Measurements from ENCODE around the gene VWA5B1. TPM values are rescaled to one million over a fixed set of nuclear protein-coding genes. Genes with fewer than 3 reads are reported as not detected.

VWA5B1 gene
- polyA plus RNA-seq, 6 donors from 2014 or later = not detected

GRCh38 chr1:20334103-20334502 is 43.4 kb downstream of the VWA5B1 start:
- no peaks in the 10 kb centered on the region for H3K9me3 Mint-ChIP-seq
- H3K4me1 Mint-ChIP-seq = no peaks in the 10 kb centered on the region
- H3K27me3 Mint-ChIP-seq = peaks cover 22 to 40% (median 24%) of the 10 kb centered on the region in 3 donors
- no peak overlapping the region for H3K4me3 Mint-ChIP-seq
- no peaks in the 10 kb centered on the region for H3K36me3 Mint-ChIP-seq
- ATAC-seq (ENCODE audit: low read depth in 2 of 2) (no peak), DNase-seq (no peak)
- no peak overlapping the region for H3K27ac Mint-ChIP-seq

- no peak for ATAC-seq (ENCODE audit: low read depth in 2 of 2)
- Mint-ChIP-seq H3K27me3 (peaks cover 20 to 28% (median 20%) of the 10 kb centered on the region in 3 donors), H3K36me3 (no peaks in the 10 kb centered on the region), H3K4me1 (no peaks in the 10 kb centered on the region), H3K4me3 (no peak overlapping the region), H3K27ac (no peak overlapping the region), H3K9me3 (no peaks in the 10 kb centered on the region)
- DNase-seq = no peak
Measured at GRCh38 chr1:20336105-20336605, 45.5 kb downstream of the VWA5B1 start.

- no peak overlapping the region for H3K4me3 Mint-ChIP-seq
- no peak overlapping the region for H3K27ac Mint-ChIP-seq
- H3K27me3 Mint-ChIP-seq = peaks cover 15 to 32% (median 20%) of the 10 kb centered on the region in 3 donors
Measured at GRCh38 chr1:20337581-20337980, 46.9 kb downstream of the VWA5B1 start.

GRCh38 chr1:20339811-20340457 is 49.3 kb downstream of the VWA5B1 start:
- Mint-ChIP-seq H3K4me3 (no peak overlapping the region), H3K9me3 (peaks cover 0 to 4% (median 0%) of the 10 kb centered on the region in 7 donors), H3K4me1 (peaks cover 7% of the 10 kb centered on the region in 3 donors), H3K27ac (no peak overlapping the region), H3K36me3 (peaks cover 0 to 9% of the 10 kb centered on the region in 2 donors), H3K27me3 (peaks cover 15 to 40% (median 29%) of the 10 kb centered on the region in 3 donors)
- ATAC-seq (ENCODE audit: low read depth in 2 of 2) (no peak), DNase-seq (no peak)

More at GRCh38 chr1:20337581-20337980, 46.9 kb downstream of the VWA5B1 start:
- Mint-ChIP-seq H3K36me3 (no peaks in the 10 kb centered on the region), H3K4me1 (no peaks in the 10 kb centered on the region), H3K9me3 (no peaks in the 10 kb centered on the region)
- DNase-seq (no peak), ATAC-seq (ENCODE audit: low read depth in 2 of 2) (no peak)

- Mint-ChIP-seq H3K27me3 (peaks cover 24 to 48% (median 35%) of the 10 kb centered on the region in 3 donors), H3K27ac (no peak overlapping the region), H3K4me1 (peaks cover 7% of the 10 kb centered on the region in 3 donors), H3K36me3 (peaks cover 0 to 17% of the 10 kb centered on the region in 2 donors), H3K9me3 (peaks cover 0 to 14% (median 12%) of the 10 kb centered on the region in 7 donors), H3K4me3 (peak overlapping the region in 3 of 8 donors; percentile 35 to 75 (median 37))
- DNase-seq (no peak), ATAC-seq (ENCODE audit: low read depth in 2 of 2) (no peak)
Measured at GRCh38 chr1:20342294-20343148, 51.8 kb downstream of the VWA5B1 start.

GRCh38 chr1:20343149-20343937 is 52.7 kb downstream of the VWA5B1 start:
- peak; percentile 94 to 96 for ATAC-seq (ENCODE audit: low read depth in 2 of 2)
- Mint-ChIP-seq H3K9me3 (peaks cover 0 to 14% (median 12%) of the 10 kb centered on the region in 7 donors), H3K4me1 (peaks cover 7% of the 10 kb centered on the region in 3 donors), H3K27me3 (peaks cover 21 to 44% (median 30%) of the 10 kb centered on the region in 3 donors), H3K36me3 (peaks cover 0 to 17% of the 10 kb centered on the region in 2 donors), H3K4me3 (peak overlapping the region in 3 of 8 donors; percentile 35 to 59 (median 43)), H3K27ac (no peak overlapping the region)
- peak; percentile 24 for DNase-seq

- Mint-ChIP-seq H3K9me3 (peaks cover 0 to 14% (median 12%) of the 10 kb centered on the region in 7 donors), H3K27ac (no peak overlapping the region), H3K36me3 (peaks cover 0 to 17% of the 10 kb centered on the region in 2 donors), H3K4me3 (peak overlapping the region in 4 of 8 donors; percentile 43 to 84 (median 64)), H3K4me1 (peaks cover 7% of the 10 kb centered on the region in 3 donors), H3K27me3 (peaks cover 24 to 44% (median 30%) of the 10 kb centered on the region in 3 donors)
- ATAC-seq (ENCODE audit: low read depth in 2 of 2) = no peak
- DNase-seq = no peak
Measured at GRCh38 chr1:20343938-20344302, 53.2 kb downstream of the VWA5B1 start.

GRCh38 chr1:20344738-20345137 is 54.1 kb downstream of the VWA5B1 start:
- H3K9me3 Mint-ChIP-seq = peaks cover 0 to 14% (median 12%) of the 10 kb centered on the region in 7 donors
- peaks cover 0 to 17% of the 10 kb centered on the region in 2 donors for H3K36me3 Mint-ChIP-seq
- no peak for ATAC-seq (ENCODE audit: low read depth in 2 of 2)
- peaks cover 25 to 49% (median 30%) of the 10 kb centered on the region in 3 donors for H3K27me3 Mint-ChIP-seq
- peak overlapping the region in 2 of 8 donors; percentile 16 to 24 for H3K4me3 Mint-ChIP-seq
- no peak overlapping the region for H3K27ac Mint-ChIP-seq
- no peak for DNase-seq
- peaks cover 7% of the 10 kb centered on the region in 3 donors for H3K4me1 Mint-ChIP-seq

- H3K27ac Mint-ChIP-seq = no peak overlapping the region
- H3K36me3 Mint-ChIP-seq = peaks cover 0 to 17% of the 10 kb centered on the region in 2 donors
- peaks cover 0 to 14% (median 12%) of the 10 kb centered on the region in 7 donors for H3K9me3 Mint-ChIP-seq
- DNase-seq (no peak), ATAC-seq (ENCODE audit: low read depth in 2 of 2) (no peak)
- peaks cover 7% of the 10 kb centered on the region in 3 donors for H3K4me1 Mint-ChIP-seq
- peak overlapping the region in 1 of 8 donors; percentile 10 for H3K4me3 Mint-ChIP-seq
- peaks cover 25 to 52% (median 32%) of the 10 kb centered on the region in 3 donors for H3K27me3 Mint-ChIP-seq
Measured at GRCh38 chr1:20345419-20345818, 54.7 kb downstream of the VWA5B1 start.

- ATAC-seq (ENCODE audit: low read depth in 2 of 2) = no peak
- Mint-ChIP-seq H3K9me3 (peaks cover 0 to 14% (median 12%) of the 10 kb centered on the region in 7 donors), H3K36me3 (peaks cover 0 to 17% of the 10 kb centered on the region in 2 donors), H3K4me3 (no peak overlapping the region), H3K4me1 (peaks cover 7% of the 10 kb centered on the region in 3 donors), H3K27ac (no peak overlapping the region), H3K27me3 (peaks cover 25 to 60% (median 41%) of the 10 kb centered on the region in 3 donors)
- DNase-seq = no peak
Measured at GRCh38 chr1:20346433-20346832, 55.8 kb downstream of the VWA5B1 start.

- no peak overlapping the region for H3K4me3 Mint-ChIP-seq
- peaks cover 0 to 17% of the 10 kb centered on the region in 2 donors for H3K36me3 Mint-ChIP-seq
- peaks cover 0 to 14% (median 12%) of the 10 kb centered on the region in 7 donors for H3K9me3 Mint-ChIP-seq
- peaks cover 24 to 53% (median 45%) of the 10 kb centered on the region in 3 donors for H3K27me3 Mint-ChIP-seq
- H3K27ac Mint-ChIP-seq = no peak overlapping the region
- DNase-seq = no peak
- H3K4me1 Mint-ChIP-seq = peaks cover 7% of the 10 kb centered on the region in 3 donors
- ATAC-seq (ENCODE audit: low read depth in 2 of 2) = no peak
Measured at GRCh38 chr1:20347699-20348098, 57.0 kb downstream of the VWA5B1 start.

- H3K4me1 Mint-ChIP-seq = peaks cover 7% of the 10 kb centered on the region in 3 donors
- H3K27me3 Mint-ChIP-seq = peaks cover 28 to 60% (median 52%) of the 10 kb centered on the region in 3 donors
- ATAC-seq (ENCODE audit: low read depth in 2 of 2) (no peak), DNase-seq (no peak)
- H3K36me3 Mint-ChIP-seq = peaks cover 0 to 17% of the 10 kb centered on the region in 2 donors
- H3K9me3 Mint-ChIP-seq = peaks cover 0 to 14% (median 12%) of the 10 kb centered on the region in 7 donors
- no peak overlapping the region for H3K27ac Mint-ChIP-seq
- H3K4me3 Mint-ChIP-seq = no peak overlapping the region
Measured at GRCh38 chr1:20348326-20348915, 57.7 kb downstream of the VWA5B1 start.

All from naive B cell (primary cell).